SK-N-SH (cell line): ENCODE results near the gene ARAF. TPM values are rescaled to one million over a fixed set of nuclear protein-coding genes. Genes with fewer than 3 reads are reported as not detected.

Experiments used
- CTCF ChIA-PET: fragments of 300-600, 350-600 bp; formaldehyde crosslinking; extraction: SDS; loops from one replicate; lab custom pipeline; 2021; lab: Yijun Ruan, JAX
- POLR2A ChIA-PET: fragments of 350-600 bp; sonication (Branson Sonifier 250); formaldehyde crosslinking; extraction: SDS; loops from one replicate; lab custom pipeline; 2020; ENCODE audit warnings: antibody characterized with exemption, inconsistent platforms; lab: Yijun Ruan, JAX
- DNase-seq: peaks from one replicate; pipeline ENCODE4 v3.0.0; 2012
- H2AFZ ChIP-seq: fragments of 200-600 bp; sonication (generic); 2 replicates; pipeline ENCODE4 v1.8.1; 2016; ENCODE audit warnings: antibody characterized with exemption, mild to moderate bottlenecking, low read depth
- H3F3A ChIP-seq: fragments of 200-600 bp; sonication (generic); replicated peaks from 2 replicates; pipeline ENCODE3; 2016; ENCODE audit warnings: antibody characterized with exemption, mild to moderate bottlenecking; ENCODE audit not compliant: insufficient read depth
- H3K27ac ChIP-seq, 2 experiments: fragments of 200-500 bp in 1 of 2; fragments of 200-600 bp in 1 of 2; sonication (Bioruptor generic) in 1 of 2; sonication (generic), shearing (Covaris generic) in 1 of 2; 2 replicates each; pipeline versions ENCODE4 v1.5.1 to v1.6.1; 2014 to 2016; ENCODE audit warnings: low read depth in 2 of 2, inconsistent platforms in 1 of 2, low read length in 1 of 2, mild to moderate bottlenecking in 1 of 2, mixed read lengths in 1 of 2
- H3K27me3 ChIP-seq: fragments of 200-600 bp; sonication (generic), shearing (Covaris generic); 2 replicates; pipeline ENCODE4 v1.6.1; 2016; ENCODE audit warnings: mixed run types; ENCODE audit not compliant: insufficient read depth
- H3K36me3 ChIP-seq, 2 experiments: fragments of 200-500 bp in 1 of 2; fragments of 200-600 bp in 1 of 2; sonication (Bioruptor generic) in 1 of 2; sonication (generic) in 1 of 2; replicated peaks in 1 of 2; 2 replicates each; pipeline versions ENCODE3 to v1.5.1; 2014 to 2016; ENCODE audit warnings: low read length in 1 of 2, mild to moderate bottlenecking in 1 of 2; ENCODE audit not compliant: insufficient read depth in 2 of 2, control insufficient read depth in 1 of 2
- H3K4me1 ChIP-seq, 2 experiments: fragments of 200-500 bp in 1 of 2; fragments of 200-600 bp in 1 of 2; sonication (Bioruptor generic) in 1 of 2; sonication (generic), shearing (Covaris generic) in 1 of 2; 2 replicates each; pipeline versions ENCODE4 v1.5.1 to v1.6.1; 2014 to 2016; ENCODE audit warnings: low read depth in 1 of 2, low read length in 1 of 2, mixed run types in 1 of 2; ENCODE audit not compliant: insufficient read depth in 2 of 2, control insufficient read depth in 1 of 2
- H3K4me2 ChIP-seq: fragments of 200-600 bp; sonication (generic), shearing (Covaris generic); 2 replicates; pipeline ENCODE4 v1.6.1; 2017; ENCODE audit warnings: mixed run types
- H3K4me3 ChIP-seq, 2 experiments: fragments of 200-500 bp in 1 of 2; fragments of 200-600 bp in 1 of 2; sonication (Bioruptor generic) in 1 of 2; sonication (generic), shearing (Covaris generic) in 1 of 2; 2 replicates each; pipeline versions ENCODE4 v1.5.1 to v1.8.1; 2014 to 2016; ENCODE audit warnings: low read depth in 2 of 2, inconsistent platforms in 1 of 2, low read length in 1 of 2, mild to moderate bottlenecking in 1 of 2, mixed read lengths in 1 of 2, moderate library complexity in 1 of 2
- H3K79me2 ChIP-seq: fragments of 200-600 bp; sonication (generic); 2 replicates; pipeline ENCODE4 v1.8.1; 2017; ENCODE audit warnings: mild to moderate bottlenecking; ENCODE audit not compliant: insufficient read depth
- H3K9ac ChIP-seq: fragments of 200-600 bp; sonication (generic); 2 replicates; pipeline ENCODE4 v1.6.1; 2017; ENCODE audit warnings: mixed run types
- H3K9me2 ChIP-seq: fragments of 200-600 bp; sonication (generic); 2 replicates; pipeline ENCODE4 v1.6.1; 2017; ENCODE audit warnings: mixed run types
- H3K9me3 ChIP-seq: fragments of 200-600 bp; sonication (generic); 2 replicates; pipeline ENCODE4 v1.6.1; 2017; ENCODE audit warnings: mixed run types, mild to moderate bottlenecking, moderate library complexity
- H4K20me1 ChIP-seq: fragments of 200-600 bp; sonication (generic); 2 replicates; pipeline ENCODE4 v1.6.1; 2017; ENCODE audit warnings: mild to moderate bottlenecking, mixed run types; ENCODE audit not compliant: insufficient read depth
- CTCF ChIP-seq: fragments of 200-600 bp; sonication (generic); IDR thresholded peaks from 2 replicates; pipeline ENCODE4 v1.6.1; 2017; ENCODE audit warnings: antibody characterized with exemption, mild to moderate bottlenecking, moderate library complexity
- ELF1 ChIP-seq: IDR thresholded peaks from 2 replicates; pipeline ENCODE4 v1.4.0; 2012
- EP300 ChIP-seq, 2 experiments: IDR thresholded peaks; 2 replicates each; pipeline versions ENCODE4 v1.4.0 to v1.6.1; 2012; ENCODE audit warnings: borderline replicate concordance in 1 of 2, low read depth in 1 of 2, low read length in 1 of 2
- FOSL2 ChIP-seq: IDR thresholded peaks from 2 replicates; pipeline ENCODE4 v1.4.0; 2012; ENCODE audit warnings: low read depth, mild to moderate bottlenecking, moderate library complexity, borderline replicate concordance
- FOXM1 ChIP-seq: IDR thresholded peaks from 2 replicates; pipeline ENCODE4 v1.4.0; 2012; ENCODE audit warnings: low read depth, mild to moderate bottlenecking
- GATA2 ChIP-seq: sonication (generic); formaldehyde crosslinking; IDR thresholded peaks from 2 replicates; pipeline ENCODE4 v1.5.0; 2020; ENCODE audit warnings: mild to moderate bottlenecking, missing genetic modification reagents
- IRF3 ChIP-seq: fragments of 150-350 bp; IDR thresholded peaks from 2 replicates; pipeline ENCODE4 v1.6.1; 2016; ENCODE audit warnings: mild to moderate bottlenecking, low read depth, low read length
- MAX ChIP-seq: IDR thresholded peaks from 2 replicates; pipeline ENCODE4 v1.4.0; 2012; ENCODE audit warnings: low read depth
- NFIC ChIP-seq: IDR thresholded peaks from 2 replicates; pipeline ENCODE4 v1.4.0; 2012; ENCODE audit warnings: borderline replicate concordance
- NRF1 ChIP-seq: IDR thresholded peaks from 2 replicates; pipeline ENCODE4 v1.6.1; 2012; ENCODE audit warnings: low read depth, mild to moderate bottlenecking, low read length
- RAD21 ChIP-seq: IDR thresholded peaks from 2 replicates; pipeline ENCODE4 v1.6.1; 2012; ENCODE audit warnings: mild to moderate bottlenecking, low read length
- RCOR1 ChIP-seq: fragments of 150-350 bp; IDR thresholded peaks from 2 replicates; pipeline ENCODE4 v1.6.1; 2017; ENCODE audit warnings: antibody characterized with exemption, low read length
- RFX5 ChIP-seq: IDR thresholded peaks from 2 replicates; pipeline ENCODE4 v1.6.1; 2012; ENCODE audit warnings: mild to moderate bottlenecking, improper control_type of control experiment, low read length
- SMC3 ChIP-seq: IDR thresholded peaks from 2 replicates; pipeline ENCODE4 v1.6.1; 2012; ENCODE audit warnings: low read depth, low read length, improper control_type of control experiment
- TAF1 ChIP-seq: IDR thresholded peaks from 2 replicates; pipeline ENCODE4 v1.6.1; 2012; ENCODE audit warnings: low read depth, mild to moderate bottlenecking, low read length, moderate library complexity, borderline replicate concordance
- WGBS: methylation state at CpG from one replicate; pipeline ENCODE4 v1.1.6; 2017; ENCODE audit warnings: low lambda C conversion rate; 5-methylcytosine and 5-hydroxymethylcytosine counted together
- polyA plus RNA-seq, 3 experiments: library from polyadenylated mRNA; depleted of rRNA; stranded (reverse); fragments of >200 nt; gene quantifications; 2 replicates each; pipeline ENCODE4 v1.2.3, GENCODE V29; 2012

Gene ARAF
- polyA plus RNA-seq, 1 of the 3 experiments (the other 2 are of a cell fraction) = 48.6 TPM

DNA sequence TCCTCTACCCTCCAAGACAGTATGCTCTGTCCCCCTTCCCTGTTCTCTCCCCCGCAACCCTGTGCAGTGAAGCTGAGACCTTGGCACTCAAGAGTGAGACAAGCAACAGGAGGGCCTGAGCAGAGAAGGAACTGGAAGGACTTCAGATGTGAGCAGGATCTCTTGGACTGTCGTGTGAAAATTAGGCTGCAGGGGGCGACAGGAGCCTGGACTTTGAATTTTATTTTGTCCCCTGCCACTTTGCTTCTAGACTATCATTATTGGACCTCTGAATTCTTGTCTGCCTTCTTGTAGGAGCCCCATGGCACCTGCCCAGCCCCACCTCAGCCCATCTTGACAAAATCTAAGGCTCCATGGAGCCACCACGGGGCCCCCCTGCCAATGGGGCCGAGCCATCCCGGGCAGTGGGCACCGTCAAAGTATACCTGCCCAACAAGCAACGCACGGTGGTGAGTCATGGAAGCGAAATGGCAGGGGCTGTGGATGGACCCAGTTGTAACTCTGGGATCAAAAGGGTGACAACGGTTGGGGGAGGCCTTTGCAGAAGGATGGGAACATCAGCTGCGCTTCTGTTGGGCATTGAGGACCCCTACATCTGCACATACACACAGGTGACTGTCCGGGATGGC lies 1.7 kb downstream of the ARAF start:
- Histone ChIP-seq H3K27ac (no peak overlapping the region), H3K79me2 (peaks cover 34% of the 10 kb centered on the region), H3K9ac (no peak overlapping the region), H3K9me2 (no peaks in the 10 kb centered on the region), H4K20me1 (no peaks in the 10 kb centered on the region), H3K4me1 (peaks cover 0 to 6% of the 10 kb centered on the region in 2 experiments; a peak in 1 of 4 replicates), H3K27me3 (peaks cover 11% of the 10 kb centered on the region; the same call in 1 of the 2 replicates)
- WGBS = 33% methylated on average over 13 of the region's 13 CpGs
- ChIA-PET CTCF (no interaction called here), POLR2A (no interaction called here)
- TF ChIP-seq MAX = no peak
- TF ChIP-seq RFX5 = no peak
- TF ChIP-seq EP300 (IDR thresholded peaks at IDR 0.05; ENCODE audit: borderline replicate concordance in 1 of 2, low read depth in 1 of 2, low read length in 1 of 2) = no peak
- no peak for TF ChIP-seq FOSL2
- TF ChIP-seq FOXM1 = no peak
- no peak for TF ChIP-seq NFIC
- TF ChIP-seq CTCF = peak; percentile 55
- TF ChIP-seq TAF1 = no peak
- TF ChIP-seq ELF1 = no peak
- TF ChIP-seq IRF3 = no peak
- TF ChIP-seq GATA2 (CRISPR knock-in tag) = no peak
- peak; percentile 53 for TF ChIP-seq RAD21
- TF ChIP-seq NRF1 = no peak
- TF ChIP-seq SMC3 = peak; percentile 16; the same call in 1 of the 2 replicates
- TF ChIP-seq RCOR1 = no peak
- TF ChIP-seq, all 33 proteins: peak for 3
- DNase-seq = no peak
- Histone ChIP-seq H2AFZ (no peak overlapping the region), H3K4me2 (peak overlapping the region; percentile 77; the same call in 1 of the 2 replicates), H3K4me3 (no peak overlapping the region), H3K36me3 (peaks cover 0 to 21% of the 10 kb centered on the region in 2 experiments), H3F3A (peaks cover 3% of the 10 kb centered on the region), H3K9me3 (no peaks in the 10 kb centered on the region)
